Panc1 (cell line): ENCODE data around the gene TRABD2B. TPM values are rescaled to one million over a fixed set of nuclear protein-coding genes. Genes with fewer than 3 reads are reported as not detected.

ENCODE experiments used
- ATAC-seq: fragments of 200-7000 bp; cut with Tn5 transposase; 2 replicates; pipeline ENCODE4 v1.9.1; 2020; ENCODE audit warnings: mild to moderate bottlenecking, moderate library complexity
- BruUV-seq: library from RNA; stranded (reverse); fragments of 400-500 nt; replicated peaks from 2 replicates; lab custom pipeline; 2021; lab: Mats Ljungman, UMichigan
- CTCF ChIA-PET: fragments of 300-600 bp; sonication (Branson Sonifier 250); formaldehyde crosslinking; loops from one replicate; lab custom pipeline; 2022; ENCODE audit warnings: antibody characterized with exemption; lab: Charles Lee
- POLR2A ChIA-PET: fragments of 300-600 bp; sonication (Branson Sonifier 250); formaldehyde crosslinking; loops from one replicate; lab custom pipeline; 2022; ENCODE audit warnings: antibody characterized with exemption; lab: Charles Lee
- DNase-seq: peaks from one replicate; pipeline ENCODE4 v3.0.0-alpha.2; 2010; ENCODE audit warnings: low read depth, low spot score
- H3K27ac ChIP-seq: 2 replicates; pipeline ENCODE4 v1.5.1; 2011; ENCODE audit warnings: mild to moderate bottlenecking, low read length, inconsistent platforms
- H3K27me3 ChIP-seq: fragments of 200-500 bp; sonication (Bioruptor generic); 2 replicates; pipeline ENCODE4 v1.6.0; 2014; ENCODE audit warnings: low read length, inconsistent platforms; ENCODE audit not compliant: control insufficient read depth, insufficient read depth
- H3K36me3 ChIP-seq: fragments of 200-500 bp; sonication (Bioruptor generic); 2 replicates; pipeline ENCODE4 v1.5.1; 2014; ENCODE audit warnings: inconsistent platforms, mild to moderate bottlenecking, low read length, moderate library complexity; ENCODE audit not compliant: control insufficient read depth, insufficient read depth
- H3K4me1 ChIP-seq: 2 replicates; pipeline ENCODE4 v1.5.1; 2011; ENCODE audit warnings: inconsistent platforms, mild to moderate bottlenecking, low read length, moderate library complexity; ENCODE audit not compliant: control insufficient read depth, insufficient read depth
- H3K4me3 ChIP-seq, 2 experiments: 2 replicates each; pipeline ENCODE4 v1.5.1; 2011 to 2012; ENCODE audit warnings: low read depth in 2 of 2, low read length in 2 of 2, mild to moderate bottlenecking in 2 of 2, inconsistent platforms in 1 of 2, moderate library complexity in 1 of 2
- H3K9me3 ChIP-seq: fragments of 200-500 bp; sonication (Bioruptor generic); 2 replicates; pipeline ENCODE4 v1.5.1; 2014; ENCODE audit warnings: low read depth, mild to moderate bottlenecking, inconsistent platforms, low read length, moderate library complexity; ENCODE audit not compliant: control insufficient read depth, insufficient read depth
- CTCF ChIP-seq: fragments of 450-650 bp; IDR thresholded peaks from 2 replicates; pipeline ENCODE4 v1.5.1; 2017; ENCODE audit warnings: mild to moderate bottlenecking
- POLR2AphosphoS5 ChIP-seq: IDR thresholded peaks from 2 replicates; pipeline ENCODE4 v1.6.1; 2012; ENCODE audit warnings: mild to moderate bottlenecking, low read depth, low read length, moderate library complexity
- REST ChIP-seq, 2 experiments: IDR thresholded peaks; 2 replicates each; pipeline ENCODE4 v1.6.1; 2011 to 2012; ENCODE audit warnings: low read depth in 2 of 2, control low read depth in 1 of 2, low read length in 1 of 2, mild to moderate bottlenecking in 1 of 2, moderate library complexity in 1 of 2; ENCODE audit not compliant: insufficient read depth in 1 of 2
- SIN3A ChIP-seq: IDR thresholded peaks from 2 replicates; pipeline ENCODE4 v1.6.1; 2012; ENCODE audit warnings: low read depth, mild to moderate bottlenecking, low read length, moderate library complexity, borderline replicate concordance; ENCODE audit not compliant: insufficient read depth
- TCF7L2 ChIP-seq: IDR thresholded peaks from 2 replicates; pipeline ENCODE4 v1.6.1; 2011; ENCODE audit warnings: mild to moderate bottlenecking, low read depth, low read length, inconsistent platforms
- in situ Hi-C: cut with HindIII; loops from 2 replicates; pipeline ENCODE4 v1.10.0; 2016; ENCODE audit warnings: low sequenced_read_pairs, low pct_unique_long_range_greater_than_20kb
- intact Hi-C: fragments of 100-400 bp; cut with micrococcal nuclease; formaldehyde crosslinking; loops from one replicate; pipeline ENCODE4 v1.10.0; 2022; ENCODE audit not compliant: unreplicated experiment
- total RNA-seq: library from RNA; stranded (reverse); gene quantifications from one replicate; pipeline ENCODE4 v1.2.1, GENCODE V29; 2021; ENCODE audit not compliant: unreplicated experiment

TRABD2B gene
- total RNA-seq, 1 experiment from 2014 or later = not detected

- no peak overlapping the region for H3K27ac ChIP-seq
Measured at GRCh38 chr1:47868348-47868676, 128.9 kb downstream of the TRABD2B start.

GRCh38 chr1:47867438-47868347 is 129.5 kb downstream of the TRABD2B start:
- POLR2A ChIA-PET = no interaction called here
- no peaks in the 10 kb centered on the region for H3K4me1 ChIP-seq
- no peak overlapping the region for H3K27ac ChIP-seq
- DNase-seq (no peak), ATAC-seq (no peak)
- intact Hi-C loops (no loop called here), in situ Hi-C loops (no loop called here)
- no peaks in the 10 kb centered on the region; the same call in 1 of the 2 replicates for H3K27me3 ChIP-seq
- H3K9me3 ChIP-seq = no peaks in the 10 kb centered on the region
- no TSS peak for BruUV-seq
- TF ChIP-seq CTCF = no peak
- no peak for TF ChIP-seq SIN3A
- TF ChIP-seq REST (IDR thresholded peaks at IDR 0.05; ENCODE audit: insufficient read depth in 1 of 2, low read depth in 2 of 2, low read length in 1 of 2) = no peak
- TF ChIP-seq POLR2AphosphoS5 = no peak
- no peak for TF ChIP-seq TCF7L2
- no peaks in the 10 kb centered on the region for H3K36me3 ChIP-seq
- H3K4me3 ChIP-seq = no peak overlapping the region
- CTCF ChIA-PET = no interaction called here

More at GRCh38 chr1:47868348-47868676, 128.9 kb downstream of the TRABD2B start:
- no peak for TF ChIP-seq REST (IDR thresholded peaks at IDR 0.05; ENCODE audit: insufficient read depth in 1 of 2, low read depth in 2 of 2, low read length in 1 of 2)
- TF ChIP-seq SIN3A = no peak
- CTCF ChIA-PET = no interaction called here
- POLR2A ChIA-PET = no interaction called here
- Histone ChIP-seq H3K9me3 (no peaks in the 10 kb centered on the region), H3K36me3 (no peaks in the 10 kb centered on the region), H3K4me3 (no peak overlapping the region), H3K4me1 (no peaks in the 10 kb centered on the region), H3K27me3 (no peaks in the 10 kb centered on the region; the same call in 1 of the 2 replicates)
- BruUV-seq = no TSS peak
- no peak for ATAC-seq
- intact Hi-C loops = no loop called here
- in situ Hi-C loops = no loop called here
- DNase-seq = no peak
